Esophagus squamous epithelium (tissue), 5 donors: ENCODE data around the gene SLC29A4. TPM values are rescaled to one million over a fixed set of nuclear protein-coding genes. Genes with fewer than 3 reads are reported as not detected.
"Not testable (repeated sequence)": the region's sequence is repeated elsewhere in the genome, so short reads cannot be mapped to it uniquely, and the experiment has no call there.

Source experiments
- DNase-seq: peaks from one replicate; lab custom pipeline; 2025; lab: John Stamatoyannopoulos, UW
- H3K27ac ChIP-seq, 4 donors: fragments of 200-600 bp; sonication (generic); one replicate each; pipeline ENCODE4 v1.5.1; 2016 to 2019; ENCODE audit warnings: mild to moderate bottlenecking in 1 of 4
- H3K27me3 ChIP-seq, 4 donors: fragments of 200-600 bp; sonication (generic); 1 replicate in 3 of 4; 2 replicates in 1 of 4; pipeline versions ENCODE4 v1.5.1 to v1.6.0; 2017 to 2021; ENCODE audit warnings: antibody characterized with exemption in 1 of 4
- H3K36me3 ChIP-seq, 3 donors: fragments of 200-600 bp; sonication (generic); one replicate each; pipeline ENCODE4 v1.5.1; 2016 to 2019
- H3K4me1 ChIP-seq, 3 donors: fragments of 200-600 bp; sonication (generic); one replicate each; pipeline ENCODE4 v1.5.1; 2017 to 2019
- H3K4me3 ChIP-seq, 4 donors: fragments of 200-600 bp; sonication (generic); 1 replicate in 3 of 4; 2 replicates in 1 of 4; pipeline ENCODE4 v1.5.1; 2016 to 2019; ENCODE audit warnings: mild to moderate bottlenecking in 2 of 4, moderate library complexity in 1 of 4
- H3K9me3 ChIP-seq, 3 donors: fragments of 200-600 bp; sonication (generic); one replicate each; pipeline ENCODE4 v1.5.1; 2016 to 2019
- POLR2A ChIP-seq, 4 donors: fragments of 450-650 bp; IDR thresholded peaks; one replicate each; pipeline ENCODE4 v1.6.1; 2017; ENCODE audit warnings: antibody characterized with exemption in 4 of 4, mild to moderate bottlenecking in 4 of 4, moderate library complexity in 3 of 4
- WGBS, 2 donors: methylation state at CpG; one replicate each; pipeline ENCODE4 v1.1.5; 2018; 5-methylcytosine and 5-hydroxymethylcytosine counted together
- intact Hi-C: fragments of 100-400 bp; cut with DNase I; formaldehyde crosslinking; loops from one replicate; pipeline ENCODE4 v1.15.0; 2022
- total RNA-seq, 4 donors: library from RNA; depleted of rRNA; stranded (reverse); fragments of >200 nt; gene quantifications; one replicate each; pipeline ENCODE4 v1.1.0, GENCODE V29; 2016
- TF ChIP-seq, protein P1 (sequence below), 6 experiments: fragments of 450-650 bp in 4 of 6; fragments of 200-600 bp in 2 of 6; sonication (generic) in 2 of 6; IDR thresholded peaks; one replicate each; pipeline ENCODE4 v1.5.1; 2016 to 2019; ENCODE audit warnings: antibody characterized with exemption in 6 of 6, mild to moderate bottlenecking in 4 of 6, moderate library complexity in 4 of 6
- donor health status: DM: yes; HTN: yes; CAD: no.

Gene SLC29A4
- total RNA-seq, 4 donors from 2014 or later, result 0.44 to 0.57 (median 0.53) TPM; not detected in 1

DNA sequence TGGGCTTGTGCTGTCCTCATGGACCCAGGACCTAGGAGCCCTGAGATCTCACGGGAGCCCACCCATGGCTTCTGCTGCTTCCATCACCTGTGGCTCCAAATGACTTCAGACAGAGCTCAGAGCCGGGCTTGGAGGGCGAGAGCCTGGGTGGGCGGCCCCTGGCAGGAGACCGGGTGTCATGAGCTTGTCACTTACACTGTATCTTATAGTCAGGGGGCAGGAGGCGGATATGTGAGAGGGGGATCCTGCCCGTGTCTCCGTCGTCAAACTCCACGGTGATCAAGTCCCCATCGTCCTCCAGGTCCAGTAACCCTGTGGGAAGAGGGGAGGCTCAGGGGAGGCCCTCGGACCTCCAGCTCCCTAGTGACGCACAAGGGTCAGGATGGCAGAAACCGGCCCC lies 33.0 kb downstream of the SLC29A4 start:
- WGBS, 2 donors, result 95% methylated on average over 2 of the region's 14 CpGs; no CpG with 5 or more reads in 1 of the 2 donors
- peaks cover 0 to 13% (median 9%) of the 10 kb centered on the region in 3 donors for H3K9me3 ChIP-seq
- no peak overlapping the region for H3K27ac ChIP-seq
- intact Hi-C loops, result no loop called here
- no peaks in the 10 kb centered on the region for H3K4me1 ChIP-seq
- H3K36me3 ChIP-seq, result peaks cover 27 to 98% (median 47%) of the 10 kb centered on the region in 3 donors
- H3K27me3 ChIP-seq, result no peaks in the 10 kb centered on the region
- no peak overlapping the region for H3K4me3 ChIP-seq
- TF ChIP-seq, protein P1, sequence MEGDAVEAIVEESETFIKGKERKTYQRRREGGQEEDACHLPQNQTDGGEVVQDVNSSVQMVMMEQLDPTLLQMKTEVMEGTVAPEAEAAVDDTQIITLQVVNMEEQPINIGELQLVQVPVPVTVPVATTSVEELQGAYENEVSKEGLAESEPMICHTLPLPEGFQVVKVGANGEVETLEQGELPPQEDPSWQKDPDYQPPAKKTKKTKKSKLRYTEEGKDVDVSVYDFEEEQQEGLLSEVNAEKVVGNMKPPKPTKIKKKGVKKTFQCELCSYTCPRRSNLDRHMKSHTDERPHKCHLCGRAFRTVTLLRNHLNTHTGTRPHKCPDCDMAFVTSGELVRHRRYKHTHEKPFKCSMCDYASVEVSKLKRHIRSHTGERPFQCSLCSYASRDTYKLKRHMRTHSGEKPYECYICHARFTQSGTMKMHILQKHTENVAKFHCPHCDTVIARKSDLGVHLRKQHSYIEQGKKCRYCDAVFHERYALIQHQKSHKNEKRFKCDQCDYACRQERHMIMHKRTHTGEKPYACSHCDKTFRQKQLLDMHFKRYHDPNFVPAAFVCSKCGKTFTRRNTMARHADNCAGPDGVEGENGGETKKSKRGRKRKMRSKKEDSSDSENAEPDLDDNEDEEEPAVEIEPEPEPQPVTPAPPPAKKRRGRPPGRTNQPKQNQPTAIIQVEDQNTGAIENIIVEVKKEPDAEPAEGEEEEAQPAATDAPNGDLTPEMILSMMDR (IDR thresholded peaks at IDR 0.05), result no peak
- TF ChIP-seq POLR2A (IDR thresholded peaks at IDR 0.05), result no peak
- DNase-seq, result no peak

DNA sequence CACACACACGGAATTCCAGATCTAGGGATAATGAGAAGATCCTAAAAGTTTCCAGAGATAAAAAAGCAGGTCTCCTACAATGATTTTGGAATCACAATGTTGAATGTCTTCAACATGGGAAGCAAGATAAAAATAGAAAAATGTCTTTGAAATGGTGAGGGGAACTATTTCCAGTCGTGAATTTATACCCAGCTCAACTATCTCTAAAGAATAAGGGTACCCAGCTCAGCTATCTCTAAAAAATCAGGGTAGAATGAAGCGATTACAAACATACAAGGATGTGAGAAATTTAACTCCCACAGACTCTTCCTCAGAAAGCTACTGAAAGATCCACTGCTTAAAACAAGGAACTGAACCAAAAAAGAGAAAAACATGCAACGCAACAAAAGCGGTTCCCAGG lies 35.9 kb downstream of the SLC29A4 start:
- H3K27ac ChIP-seq, H3K4me3 ChIP-seq, DNase-seq, intact Hi-C loops, H3K27me3 ChIP-seq, H3K4me1 ChIP-seq: not testable (repeated sequence)
- Histone ChIP-seq H3K9me3 (peaks cover 0 to 13% (median 9%) of the 10 kb centered on the region in 3 donors), H3K36me3 (peaks cover 17 to 98% (median 29%) of the 10 kb centered on the region in 3 donors)
- 88 to 92% methylated on average over 5 of the region's 5 CpGs for WGBS, 2 donors

DNA sequence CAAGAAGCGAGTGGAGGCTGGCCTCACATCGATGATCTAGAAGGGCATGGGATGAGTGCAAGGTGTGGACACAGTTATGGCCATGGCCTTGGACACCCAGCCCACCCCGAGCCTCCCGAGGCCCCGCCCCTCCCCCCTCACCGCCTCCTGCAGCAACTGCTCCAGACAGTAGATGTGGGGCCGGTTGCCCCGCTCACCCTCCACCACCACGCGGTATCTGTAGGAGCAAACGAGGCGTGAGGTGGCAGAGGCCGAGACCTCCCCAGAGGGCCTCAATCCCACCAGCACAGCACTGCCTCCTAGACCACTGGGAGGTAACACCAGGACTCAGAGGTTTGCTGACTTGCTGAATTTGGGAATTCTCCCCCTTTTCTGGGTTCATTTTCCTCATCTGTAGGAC lies 37.6 kb downstream of the SLC29A4 start:
- H3K36me3 ChIP-seq, result peaks cover 26 to 98% (median 34%) of the 10 kb centered on the region in 3 donors
- 94 to 100% methylated on average over 1 to 2 of the region's 13 CpGs for WGBS, 2 donors
- H3K27me3 ChIP-seq, result no peaks in the 10 kb centered on the region
- DNase-seq, result no peak
- H3K9me3 ChIP-seq, result peaks cover 0 to 13% (median 9%) of the 10 kb centered on the region in 3 donors
- no peak overlapping the region for H3K4me3 ChIP-seq
- H3K4me1 ChIP-seq, result no peaks in the 10 kb centered on the region
- intact Hi-C loops, result no loop called here
- no peak overlapping the region for H3K27ac ChIP-seq
- TF ChIP-seq POLR2A (IDR thresholded peaks at IDR 0.05), result no peak
- TF ChIP-seq, protein P1 (IDR thresholded peaks at IDR 0.05), result no peak

DNA sequence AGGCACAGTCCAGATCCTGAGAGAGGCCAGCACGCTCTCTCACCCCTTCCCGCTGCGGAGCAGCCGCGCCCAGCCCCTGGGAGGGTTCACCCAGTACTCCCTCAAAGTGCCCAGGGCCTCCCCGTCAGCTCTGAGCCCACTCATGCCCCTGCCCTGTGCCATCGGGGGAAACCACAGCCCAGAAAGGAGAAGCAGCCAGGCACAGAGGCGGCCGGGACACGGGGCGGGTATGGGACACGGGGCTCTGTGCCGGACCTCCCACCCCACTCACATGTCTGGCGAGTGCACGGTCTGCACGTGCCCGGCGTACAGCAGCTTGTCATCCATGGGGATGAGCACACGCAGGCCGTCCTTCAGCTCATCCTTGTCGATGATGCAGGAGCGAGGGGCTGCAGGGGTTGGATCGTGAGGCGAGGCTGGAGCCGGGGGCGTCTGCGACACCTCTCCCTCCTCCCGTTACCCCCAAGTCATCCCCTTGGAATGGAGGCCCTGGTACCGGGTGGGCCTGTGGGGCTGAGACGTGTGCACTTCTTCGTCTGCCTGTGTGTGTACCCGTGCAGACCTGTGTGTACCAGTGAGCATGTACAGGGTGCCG lies 38.2 kb downstream of the SLC29A4 start:
- 94 to 95% methylated on average over 15 to 19 of the region's 33 CpGs for WGBS, 2 donors
- TF ChIP-seq, protein P1 (IDR thresholded peaks at IDR 0.05), result no peak
- Histone ChIP-seq H3K36me3 (peaks cover 26 to 98% (median 29%) of the 10 kb centered on the region in 3 donors), H3K4me1 (no peaks in the 10 kb centered on the region), H3K27me3 (no peaks in the 10 kb centered on the region), H3K9me3 (peaks cover 0 to 13% (median 9%) of the 10 kb centered on the region in 3 donors), H3K27ac (no peak overlapping the region), H3K4me3 (no peak overlapping the region)
- DNase-seq, result no peak
- intact Hi-C loops, result no loop called here

DNA sequence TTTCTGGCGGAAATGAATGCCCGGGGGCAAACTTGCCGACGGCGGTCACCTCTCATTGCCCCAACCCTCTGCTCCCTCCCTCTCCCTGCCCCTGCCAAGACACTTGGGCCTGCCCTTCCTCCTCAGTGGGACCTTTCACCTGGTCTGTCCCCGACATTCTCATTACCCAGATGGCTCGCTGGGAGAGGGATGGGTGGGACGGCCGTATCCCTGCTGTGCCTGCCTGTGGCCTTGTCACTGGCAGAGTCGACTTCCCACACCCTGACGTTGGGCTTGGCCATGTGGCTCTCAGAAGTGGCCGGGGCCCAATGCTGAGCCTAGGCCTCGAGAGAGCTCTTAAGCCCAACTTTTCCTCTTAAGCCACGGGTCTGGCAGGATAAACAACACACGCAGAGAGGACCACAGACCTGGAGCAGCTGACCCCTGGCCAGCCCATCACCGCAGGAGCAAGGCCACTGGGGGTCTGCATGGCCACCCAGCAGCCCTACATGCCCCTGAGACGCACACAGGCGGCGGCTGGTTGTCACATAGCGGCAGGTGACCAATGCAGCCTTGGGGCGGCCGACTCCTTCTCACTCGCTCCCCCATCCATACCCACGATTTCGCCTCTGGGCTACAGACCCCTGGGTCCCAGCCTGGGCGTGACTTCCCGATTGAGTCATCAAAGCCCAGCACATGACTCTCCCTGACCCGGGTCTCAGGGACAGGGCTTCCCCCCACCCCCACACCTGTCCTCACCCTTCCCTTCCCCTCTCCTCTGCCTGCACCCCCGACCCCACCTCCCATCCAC lies 40.1 kb downstream of the SLC29A4 start:
- peaks cover 0 to 13% (median 9%) of the 10 kb centered on the region in 3 donors for H3K9me3 ChIP-seq
- TF ChIP-seq, protein P1 (IDR thresholded peaks at IDR 0.05), result no peak
- no peak for TF ChIP-seq POLR2A (IDR thresholded peaks at IDR 0.05)
- H3K27me3 ChIP-seq, result no peaks in the 10 kb centered on the region
- no peak for DNase-seq
- peaks cover 26 to 100% (median 29%) of the 10 kb centered on the region in 3 donors for H3K36me3 ChIP-seq
- H3K27ac ChIP-seq, result no peak overlapping the region
- no peak overlapping the region for H3K4me3 ChIP-seq
- H3K4me1 ChIP-seq, result no peaks in the 10 kb centered on the region
- intact Hi-C loops, result no loop called here
- 81 to 89% methylated on average over 16 to 24 of the region's 29 CpGs for WGBS, 2 donors

DNA sequence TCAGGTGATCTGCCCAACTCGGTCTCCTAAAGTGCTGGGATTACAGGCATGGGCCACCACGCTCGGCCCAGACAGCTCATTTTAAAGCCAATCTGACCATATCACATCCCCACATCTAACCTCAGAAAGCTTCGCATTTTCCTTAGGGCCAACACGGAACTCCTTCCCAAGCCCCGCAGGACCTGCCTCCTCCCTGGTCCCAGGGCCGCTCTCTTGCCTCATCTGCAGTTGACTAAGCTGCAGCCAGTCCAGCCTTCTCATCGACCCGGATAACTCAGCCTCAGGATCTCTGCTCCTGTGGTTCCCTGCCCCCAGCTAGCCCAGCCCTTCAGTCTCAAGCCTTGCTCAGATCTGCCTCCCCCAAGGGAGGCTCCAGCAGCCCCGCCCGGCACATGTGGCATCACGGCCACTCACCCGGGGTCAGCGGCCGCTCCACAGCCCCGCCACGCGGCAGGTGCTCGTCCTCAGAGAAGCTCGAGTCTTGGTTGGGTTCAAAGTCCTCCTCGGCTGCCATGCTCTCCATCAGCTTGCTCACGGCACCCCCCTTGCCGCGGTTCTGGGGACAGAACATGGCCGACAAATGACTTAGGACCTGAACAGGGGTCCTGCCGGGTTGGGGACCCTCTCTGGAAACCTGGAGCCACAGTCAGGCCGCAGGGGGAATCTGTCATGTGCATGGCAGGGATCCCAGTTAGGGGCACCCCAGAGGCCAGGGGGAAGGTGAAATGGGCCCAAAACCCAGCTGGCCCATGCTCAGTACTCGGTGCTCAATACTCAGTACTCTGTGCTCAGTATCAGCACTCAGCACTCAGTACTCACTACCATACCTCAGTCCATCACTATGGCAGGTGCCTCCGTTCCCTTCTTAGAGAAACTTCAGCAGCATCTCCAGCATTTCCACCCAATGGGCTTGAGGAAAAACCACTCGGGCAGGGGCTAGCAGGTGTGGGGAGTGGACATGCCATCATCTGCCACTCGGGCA lies 41.3 kb downstream of the SLC29A4 start:
- intact Hi-C loops, H3K27me3 ChIP-seq, DNase-seq, H3K27ac ChIP-seq, H3K4me1 ChIP-seq, H3K4me3 ChIP-seq, H3K9me3 ChIP-seq: not testable (repeated sequence)
- WGBS, 2 donors, result 91 to 93% methylated on average over 8 to 9 of the region's 31 CpGs
- peaks cover 26 to 100% (median 26%) of the 10 kb centered on the region in 3 donors for H3K36me3 ChIP-seq
